A549 (cell line): ENCODE results near the gene MT1A. TPM values are rescaled to one million over a fixed set of nuclear protein-coding genes. Genes with fewer than 3 reads are reported as not detected.

ENCODE experiments used
- ATAC-seq, 2 experiments: fragments of 200-7000 bp in 1 of 2; fragments of >200 bp in 1 of 2; cut with Nextera tagmentation in 1 of 2; cut with Tn5 transposase in 1 of 2; 3 replicates each; pipeline versions ENCODE4 v1.8.0 to v1.9.1; 2018 to 2020; ENCODE audit warnings: mild to moderate bottlenecking in 1 of 2, moderate library complexity in 1 of 2
- CTCF ChIA-PET: fragments of 300-600 bp; sonication (Branson Sonifier 250); formaldehyde crosslinking; extraction: SDS; loops from one replicate; lab custom pipeline; 2021; ENCODE audit warnings: antibody characterized with exemption, inconsistent platforms; lab: Yijun Ruan, JAX
- POLR2A ChIA-PET: fragments of 350-600 bp; formaldehyde crosslinking; extraction: SDS; loops from one replicate; lab custom pipeline; 2021; ENCODE audit warnings: antibody characterized with exemption, inconsistent platforms; lab: Yijun Ruan, JAX
- DNase-seq, 2 experiments: peaks; one replicate each; pipeline versions ENCODE4 v3.0.0 to v3.0.0-alpha.2; 2011 to 2016; ENCODE audit warnings: low read depth in 1 of 2, low spot score in 1 of 2
- FAIRE-seq: peaks from 2 replicates; lab custom pipeline; 2011; peaks lifted over from hg19 to GRCh38; lab: Jason Lieb, UNC
- H3K27ac ChIP-seq, 2 experiments: fragments of >200 bp; sonication (Bioruptor Twin); formaldehyde crosslinking; 3 replicates each; pipeline ENCODE4 v1.5.1; 2016 to 2017
- H3K4me1 ChIP-seq: fragments of >200 bp; sonication (Bioruptor Twin); formaldehyde crosslinking; 3 replicates; pipeline ENCODE4 v1.6.1; 2016
- H3K4me2 ChIP-seq: fragments of >200 bp; sonication (Bioruptor Twin); formaldehyde crosslinking; 3 replicates; pipeline ENCODE4 v1.6.1; 2016
- H3K4me3 ChIP-seq: fragments of >200 bp; sonication (Bioruptor Twin); formaldehyde crosslinking; 3 replicates; pipeline ENCODE4 v1.5.1; 2016
- H3K9me3 ChIP-seq: fragments of >200 bp; sonication (Bioruptor Twin); formaldehyde crosslinking; 3 replicates; pipeline ENCODE4 v1.6.1; 2016
- CTCF ChIP-seq: fragments of >200 bp; sonication (Bioruptor Twin); formaldehyde crosslinking; IDR thresholded peaks from 3 replicates; pipeline ENCODE4 v1.5.1; 2016
- EHF ChIP-seq: fragments of 250-450 bp; sonication (Bioruptor Pico); IDR thresholded peaks from 2 replicates; pipeline ENCODE4 v1.5.0; 2020; ENCODE audit warnings: mild to moderate bottlenecking
- EP300 ChIP-seq, 2 experiments: fragments of >200 bp; sonication (Bioruptor Twin); formaldehyde crosslinking; IDR thresholded peaks; 2 replicates in 1 of 2; 3 replicates in 1 of 2; pipeline ENCODE4 v1.6.1; 2016 to 2017
- FOSB ChIP-seq: fragments of 250-450 bp; sonication (Bioruptor Pico); IDR thresholded peaks from 2 replicates; pipeline ENCODE4 v1.5.0; 2020; ENCODE audit warnings: mild to moderate bottlenecking, moderate library complexity
- GATA3 ChIP-seq: IDR thresholded peaks from 2 replicates; pipeline ENCODE4 v1.6.1; 2012; ENCODE audit warnings: borderline replicate concordance
- HES2 ChIP-seq: fragments of >200 bp; sonication (Bioruptor Twin); formaldehyde crosslinking; IDR thresholded peaks from 2 replicates; pipeline ENCODE4 v1.6.1; 2016
- HOXB13 ChIP-seq: fragments of 250-450 bp; sonication (Bioruptor Pico); IDR thresholded peaks from 2 replicates; pipeline ENCODE4 v1.5.0; 2020; ENCODE audit warnings: low read depth, mild to moderate bottlenecking, moderate library complexity
- KDM5A ChIP-seq: fragments of 200-600 bp; sonication (generic); IDR thresholded peaks from 2 replicates; pipeline ENCODE4 v1.6.1; 2016; ENCODE audit warnings: antibody characterized with exemption, mild to moderate bottlenecking
- MAFK ChIP-seq: fragments of 450-650 bp; IDR thresholded peaks from 2 replicates; pipeline ENCODE4 v1.6.1; 2014; ENCODE audit not compliant: partially characterized antibody
- MAX ChIP-seq: IDR thresholded peaks from 2 replicates; pipeline ENCODE4 v1.6.1; 2012
- MYC ChIP-seq: IDR thresholded peaks from 2 replicates; pipeline ENCODE4 v1.6.1; 2012; ENCODE audit warnings: mild to moderate bottlenecking, inconsistent platforms, low read length, improper control_type of control experiment, borderline replicate concordance
- POLR2AphosphoS2 ChIP-seq: conservative IDR thresholded peaks from 2 replicates; pipeline ENCODE4 v1.6.1; 2012; ENCODE audit warnings: low read length, improper control_type of control experiment, inconsistent platforms
- REST ChIP-seq: fragments of 200-600 bp; sonication (generic); IDR thresholded peaks from 2 replicates; pipeline ENCODE4 v1.6.1; 2016; ENCODE audit warnings: antibody characterized with exemption, mild to moderate bottlenecking, moderate library complexity
- TFCP2L1 ChIP-seq: fragments of 250-450 bp; sonication (Bioruptor Pico); IDR thresholded peaks from 2 replicates; pipeline ENCODE4 v1.5.0; 2021; ENCODE audit warnings: mild to moderate bottlenecking
- ZC3H11A ChIP-seq: fragments of 450-650 bp; IDR thresholded peaks from 2 replicates; pipeline ENCODE4 v1.6.1; 2014; ENCODE audit warnings: antibody characterized with exemption, mild to moderate bottlenecking
- ZNF302 ChIP-seq: fragments of 250-450 bp; sonication (Bioruptor Pico); IDR thresholded peaks from 2 replicates; pipeline ENCODE4 v1.9.0; 2021; ENCODE audit warnings: inconsistent platforms, mild to moderate bottlenecking, moderate library complexity
- ZSCAN20 ChIP-seq: fragments of 250-450 bp; sonication (Bioruptor Pico); IDR thresholded peaks from 2 replicates; pipeline ENCODE4 v1.8.0; 2022; ENCODE audit warnings: mild to moderate bottlenecking, moderate library complexity
- WGBS: methylation state at CpG from one replicate; pipeline ENCODE4 v1.1.6; 2017; ENCODE audit errors: missing lambda C conversion rate; 5-methylcytosine and 5-hydroxymethylcytosine counted together
- polyA plus RNA-seq, 4 experiments: library from polyadenylated mRNA; depleted of rRNA in 3 of 4; stranded (reverse); fragments of >200 nt; fragmentation: RNase III in 1 of 4; extraction: RNeasy Plus Mini Kit Qiagen cat#74134 plus additional on column Dnase treatment in 1 of 4; gene quantifications; 2 replicates in 3 of 4; 3 replicates in 1 of 4; pipeline ENCODE4 v1.2.3, GENCODE V29; 2011 to 2017
- TF ChIP-seq, protein P1 (sequence below): fragments of >200 bp; sonication (Bioruptor Twin); formaldehyde crosslinking; IDR thresholded peaks from 3 replicates; pipeline ENCODE4 v1.6.1; 2016

Gene MT1A
- polyA plus RNA-seq, 2 of the 4 experiments (the other 2 are of a cell fraction), result 5.3 to 12.8 TPM

GRCh38 chr16:56589141-56590039 is 49.1 kb upstream of the MT1A start, which contains the start of gene MT3 (continued):
- TF ChIP-seq REST (no peak), MYC (no peak), FOSB (CRISPR knock-in tag) (no peak)

DNA sequence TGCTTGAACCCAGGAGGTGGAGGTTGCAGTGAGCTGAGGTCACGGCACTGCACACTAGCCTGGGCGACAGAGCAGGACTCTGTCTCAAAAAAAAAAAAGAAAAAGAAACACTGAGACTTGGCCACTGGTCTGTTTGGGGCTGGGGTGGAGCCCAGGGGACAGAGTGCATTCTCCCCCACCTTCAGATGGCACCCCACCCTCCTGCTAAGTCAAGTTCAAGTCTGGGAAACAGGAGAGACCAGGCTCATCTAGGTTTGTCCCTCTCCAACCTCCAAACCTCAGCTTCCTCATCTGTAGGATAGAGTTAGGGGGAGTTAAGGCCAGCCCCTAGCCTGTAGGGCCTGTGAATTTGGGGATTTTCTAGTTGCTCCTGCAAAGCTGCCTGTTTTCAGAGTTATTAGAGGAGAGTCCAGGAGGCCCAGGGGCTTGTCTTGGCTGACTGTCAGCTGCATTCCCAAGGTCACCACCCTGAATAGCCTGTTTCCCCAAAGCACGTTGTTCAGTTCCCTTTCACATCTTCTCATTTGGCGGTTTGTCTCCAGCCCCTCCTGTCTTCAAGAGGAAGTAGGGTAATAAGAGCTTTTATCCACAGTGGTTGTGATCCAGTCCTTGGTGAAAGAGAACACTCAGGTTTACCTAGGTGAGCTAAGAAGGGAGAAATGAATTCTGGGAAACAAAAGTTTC is 46.9 kb upstream of the MT1A start:
- CTCF ChIA-PET, result interaction anchor here (0.9 to 3.2 kb wide), 7 partner anchors 9 to 77 kb away, joined by 3 to 22 read pairs (median 6); no protein-coding TSS in a partner anchor
- 74% methylated on average over 4 of the region's 4 CpGs for WGBS
- ATAC-seq (no peak), FAIRE-seq (no peak)
- POLR2A ChIA-PET, result no interaction called here
- Histone ChIP-seq H3K4me2 (no peak overlapping the region), H3K4me3 (no peak overlapping the region), H3K4me1 (no peaks in the 10 kb centered on the region), H3K27ac (no peak overlapping the region)
- TF ChIP-seq MAFK, result no peak
- no peak for TF ChIP-seq EHF
- TF ChIP-seq, protein P1, sequence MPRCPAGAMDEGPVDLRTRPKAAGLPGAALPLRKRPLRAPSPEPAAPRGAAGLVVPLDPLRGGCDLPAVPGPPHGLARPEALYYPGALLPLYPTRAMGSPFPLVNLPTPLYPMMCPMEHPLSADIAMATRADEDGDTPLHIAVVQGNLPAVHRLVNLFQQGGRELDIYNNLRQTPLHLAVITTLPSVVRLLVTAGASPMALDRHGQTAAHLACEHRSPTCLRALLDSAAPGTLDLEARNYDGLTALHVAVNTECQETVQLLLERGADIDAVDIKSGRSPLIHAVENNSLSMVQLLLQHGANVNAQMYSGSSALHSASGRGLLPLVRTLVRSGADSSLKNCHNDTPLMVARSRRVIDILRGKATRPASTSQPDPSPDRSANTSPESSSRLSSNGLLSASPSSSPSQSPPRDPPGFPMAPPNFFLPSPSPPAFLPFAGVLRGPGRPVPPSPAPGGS, result no peak
- no peak for TF ChIP-seq HOXB13 (CRISPR knock-in tag)
- TF ChIP-seq HES2, result no peak
- no peak for TF ChIP-seq CTCF
- no peak for TF ChIP-seq POLR2AphosphoS2
- no peak for TF ChIP-seq ZNF302 (CRISPR knock-in tag)
- TF ChIP-seq REST, result no peak
- no peak for TF ChIP-seq EP300 (IDR thresholded peaks at IDR 0.05)
- no peak for TF ChIP-seq ZSCAN20
- TF ChIP-seq TFCP2L1 (CRISPR knock-in tag), result no peak
- TF ChIP-seq KDM5A, result no peak
- TF ChIP-seq MAX, result no peak
- TF ChIP-seq ZC3H11A, result no peak
- no peak for TF ChIP-seq GATA3
- TF ChIP-seq, all 56 proteins: peak for 0
- no peaks in the 10 kb centered on the region for H3K9me3 ChIP-seq
- no peak for DNase-seq
